GM23248 (cell line): Measurements from ENCODE around the gene CFAP74.

Experiments used
- EZH2 ChIP-seq: fragments of 200-600 bp; sonication (generic); IDR thresholded peaks from 2 replicates; pipeline ENCODE4 v1.6.1; 2018; ENCODE audit warnings: antibody characterized with exemption, mild to moderate bottlenecking; ENCODE audit not compliant: insufficient read depth, poor library complexity, severe bottlenecking
- EZH2phosphoT487 ChIP-seq: fragments of 200-600 bp; sonication (generic); IDR thresholded peaks from 2 replicates; pipeline ENCODE4 v1.6.1; 2018; ENCODE audit warnings: antibody characterized with exemption, moderate library complexity, mild to moderate bottlenecking, low read depth; ENCODE audit not compliant: insufficient read depth

DNA sequence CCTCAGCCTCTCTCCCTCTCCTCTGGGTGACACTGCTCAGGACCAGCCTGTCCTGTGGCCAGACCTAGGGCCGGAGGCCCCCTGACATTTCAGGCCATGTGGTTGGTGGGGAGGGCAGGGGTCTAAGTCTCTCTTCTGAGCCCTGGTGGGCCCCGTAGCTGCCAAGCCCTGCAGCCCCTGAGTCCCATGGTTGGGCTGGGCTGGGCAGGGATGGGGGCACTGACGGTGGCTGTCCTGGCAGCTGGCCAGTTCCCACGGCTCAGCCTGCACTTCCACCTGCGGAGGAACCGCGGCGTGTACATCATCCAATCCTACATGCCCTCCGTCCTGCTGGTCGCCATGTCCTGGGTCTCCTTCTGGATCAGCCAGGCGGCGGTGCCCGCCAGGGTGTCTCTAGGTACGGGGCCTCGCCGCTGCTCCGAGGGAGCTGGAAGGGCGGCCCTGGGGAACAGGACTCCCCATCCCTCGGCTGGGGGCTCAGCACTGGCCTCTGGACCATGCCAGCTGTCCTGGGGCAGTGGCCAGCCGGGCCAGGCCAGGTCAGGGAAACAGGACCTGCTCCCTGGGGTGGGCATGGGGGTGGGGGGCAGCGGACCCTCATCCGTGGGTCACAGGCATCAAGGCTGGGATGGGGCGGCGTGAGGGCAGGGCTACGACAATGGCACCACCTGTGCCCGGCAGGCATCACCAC lies 25.4 kb upstream of the CFAP74 start:
- TF ChIP-seq EZH2phosphoT487 (no peak), EZH2 (no peak)
